Fibroblast of lung (primary cell): ENCODE results near the gene KDM7A.

Experiments
- CTCF ChIP-seq, 2 donors: IDR thresholded peaks in 1 of 2; conservative IDR thresholded peaks in 1 of 2; 1 replicate in 1 of 2; 2 replicates in 1 of 2; pipeline ENCODE4 v1.5.1; 2011 to 2012; ENCODE audit warnings: low read length in 2 of 2, control low read depth in 1 of 2, inconsistent platforms in 1 of 2, low read depth in 1 of 2, mild to moderate bottlenecking in 1 of 2
- EZH2 ChIP-seq: IDR thresholded peaks from 2 replicates; pipeline ENCODE4 v1.5.1; 2012; ENCODE audit warnings: low read length, control low read depth, mild to moderate bottlenecking; ENCODE audit errors: missing control alignments

- TF ChIP-seq EZH2 (no peak), CTCF (conservative IDR thresholded peaks at IDR 0.05 in 1 of 2, IDR thresholded peaks at IDR 0.05 in 1 of 2; ENCODE audit: low read depth in 1 of 2, low read length in 2 of 2) (no peak)
Measured at GRCh38 chr7:140206616-140207389, 30.0 kb upstream of the KDM7A start.
